Measurements from ENCODE around the gene XAB2.

Gene XAB2

DNA sequence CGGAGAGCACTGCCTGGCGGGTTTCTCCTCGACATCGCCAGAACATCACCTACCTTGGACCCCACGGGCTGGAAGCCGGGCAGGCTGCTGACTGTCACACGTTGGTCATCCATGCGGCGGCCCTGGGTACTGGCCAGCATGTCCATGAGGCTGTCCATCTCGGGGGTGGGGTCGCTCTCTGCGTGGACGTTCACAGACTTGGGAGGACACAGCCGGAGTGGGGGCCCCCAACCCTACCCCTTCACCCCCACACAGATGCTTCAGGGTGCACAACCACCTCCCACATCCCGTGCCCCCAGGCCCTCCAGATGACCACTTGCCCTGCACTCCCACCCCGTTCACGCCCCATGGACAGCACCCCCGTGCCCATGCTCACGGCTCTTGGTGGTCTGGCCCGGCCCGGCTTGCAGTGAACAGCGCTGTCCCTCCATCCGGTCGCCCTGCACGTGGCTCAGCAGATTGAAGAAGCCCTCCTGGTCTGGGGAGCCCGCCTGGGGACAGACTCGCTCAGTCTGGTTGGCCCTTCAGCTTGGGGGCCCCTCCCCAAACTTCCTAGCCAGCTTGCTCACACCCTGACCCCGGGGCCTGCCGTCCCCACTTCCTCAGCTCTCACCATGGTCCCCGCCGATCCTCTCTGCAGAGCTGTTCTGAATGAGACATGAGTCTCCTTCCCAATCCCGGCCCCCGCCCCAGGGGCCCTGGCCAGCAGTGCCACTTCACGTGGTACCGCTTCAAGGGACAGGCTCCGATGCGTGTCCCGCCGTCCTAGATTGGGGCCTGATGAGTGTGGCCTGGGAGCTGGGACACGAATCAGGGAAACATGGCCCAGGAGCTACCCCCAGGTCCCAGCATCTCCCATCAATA, 3.2 kb upstream of the XAB2 start:
- Histone ChIP-seq H3K36me3 (ENCODE audit: control insufficient read depth, insufficient read depth, low read length) (peaks cover 3% of the 10 kb centered on the region; the same call in 1 of the 2 replicates), H3K27ac (ENCODE audit: low read length) (no peak overlapping the region), H3K4me1 (ENCODE audit: control insufficient read depth, insufficient read depth, low read length) (peaks cover 2% of the 10 kb centered on the region), H3K27me3 (ENCODE audit: control insufficient read depth, insufficient read depth, low read length) (no peaks in the 10 kb centered on the region; the same call in none of the 2 replicates), H3K9me3 (ENCODE audit: control insufficient read depth, insufficient read depth, low read length) (no peaks in the 10 kb centered on the region), H3K4me3 (ENCODE audit: low read length) (no peak overlapping the region)
- WGBS (ENCODE audit: insufficient coverage, insufficient read length): no CpG with 5 or more reads among the region's 40 CpGs
- no peak for DNase-seq (ENCODE audit: low read depth, low spot score)

DNA sequence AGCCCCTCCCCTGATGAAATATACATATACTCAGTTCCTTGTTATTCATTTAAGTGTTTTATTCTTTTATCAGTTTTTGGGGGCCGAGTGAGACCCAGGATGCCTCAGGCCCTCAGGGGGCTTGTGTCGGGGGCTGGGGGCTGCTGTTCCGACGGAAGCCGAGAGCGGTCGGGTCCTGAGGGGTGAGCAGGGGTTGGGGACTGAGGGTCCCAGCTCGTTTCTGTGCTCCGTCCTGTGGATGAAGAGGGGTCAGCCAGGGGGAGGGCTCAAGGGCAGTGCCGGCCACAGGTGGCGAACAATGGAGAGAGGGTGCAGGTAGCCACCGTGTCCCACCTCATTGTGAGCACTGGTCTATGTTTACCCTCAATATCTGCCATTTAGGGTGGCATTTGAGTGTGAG, 2.2 kb upstream of the XAB2 start:
- no peak for DNase-seq (ENCODE audit: low read depth, low spot score)
- WGBS (ENCODE audit: insufficient coverage, insufficient read length): no CpG with 5 or more reads among the region's 12 CpGs
- peaks cover under 1% of the 10 kb centered on the region for H3K4me1 ChIP-seq (ENCODE audit: control insufficient read depth, insufficient read depth, low read length)
- no peaks in the 10 kb centered on the region; the same call in none of the 2 replicates for H3K27me3 ChIP-seq (ENCODE audit: control insufficient read depth, insufficient read depth, low read length)
- peaks cover 3% of the 10 kb centered on the region; the same call in 1 of the 2 replicates for H3K36me3 ChIP-seq (ENCODE audit: control insufficient read depth, insufficient read depth, low read length)
- no peak overlapping the region for H3K4me3 ChIP-seq (ENCODE audit: low read length)
- H3K9me3 ChIP-seq (ENCODE audit: control insufficient read depth, insufficient read depth, low read length): no peaks in the 10 kb centered on the region
- no peak overlapping the region for H3K27ac ChIP-seq (ENCODE audit: low read length)

DNA sequence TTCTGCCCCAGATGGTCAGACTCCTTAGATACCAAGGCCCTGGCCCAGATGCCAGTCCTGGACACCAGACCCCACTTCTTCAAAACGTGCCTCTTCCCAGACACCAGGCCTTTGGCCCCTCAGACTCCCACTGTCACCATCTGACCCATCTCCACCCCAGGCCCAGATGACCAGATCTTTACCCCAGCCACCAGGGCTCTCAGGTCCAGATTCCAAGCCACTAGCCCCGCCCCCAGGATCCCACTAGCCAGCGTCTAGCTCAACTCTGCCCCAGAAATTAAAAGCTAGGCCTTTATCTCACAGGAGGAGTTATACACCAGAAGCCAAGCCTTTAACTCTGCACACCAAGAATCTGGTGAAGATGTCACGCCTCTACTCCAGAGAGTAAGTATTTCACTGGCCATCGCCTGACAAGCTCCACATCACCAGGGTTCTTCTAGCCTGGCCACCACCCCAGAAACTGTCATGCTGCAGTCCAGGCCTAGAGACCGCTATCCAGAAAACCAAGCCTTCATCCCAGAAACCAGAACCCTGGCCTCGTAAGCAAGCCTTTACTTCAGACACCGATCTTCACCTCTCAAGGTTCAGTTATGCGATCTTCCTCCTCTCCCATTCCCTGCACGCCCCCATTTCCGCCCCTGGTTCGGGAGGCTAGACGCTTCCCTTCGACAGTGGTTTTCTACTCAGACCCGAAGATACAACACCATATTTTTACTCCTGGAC, 595 bp downstream of the XAB2 start:
- H3K4me3 ChIP-seq (ENCODE audit: low read length): peak overlapping the region; percentile 89
- H3K27ac ChIP-seq (ENCODE audit: low read length): no peak overlapping the region
- no peaks in the 10 kb centered on the region; the same call in 1 of the 2 replicates for H3K4me1 ChIP-seq (ENCODE audit: control insufficient read depth, insufficient read depth, low read length)
- no CpG with 5 or more reads among the region's 15 CpGs for WGBS (ENCODE audit: insufficient coverage, insufficient read length)
- DNase-seq (ENCODE audit: low read depth, low spot score): no peak
- H3K27me3 ChIP-seq (ENCODE audit: control insufficient read depth, insufficient read depth, low read length): no peaks in the 10 kb centered on the region; the same call in 1 of the 2 replicates
- H3K36me3 ChIP-seq (ENCODE audit: control insufficient read depth, insufficient read depth, low read length): peaks cover 18% of the 10 kb centered on the region; the same call in 1 of the 2 replicates
- no peaks in the 10 kb centered on the region for H3K9me3 ChIP-seq (ENCODE audit: control insufficient read depth, insufficient read depth, low read length)

DNA sequence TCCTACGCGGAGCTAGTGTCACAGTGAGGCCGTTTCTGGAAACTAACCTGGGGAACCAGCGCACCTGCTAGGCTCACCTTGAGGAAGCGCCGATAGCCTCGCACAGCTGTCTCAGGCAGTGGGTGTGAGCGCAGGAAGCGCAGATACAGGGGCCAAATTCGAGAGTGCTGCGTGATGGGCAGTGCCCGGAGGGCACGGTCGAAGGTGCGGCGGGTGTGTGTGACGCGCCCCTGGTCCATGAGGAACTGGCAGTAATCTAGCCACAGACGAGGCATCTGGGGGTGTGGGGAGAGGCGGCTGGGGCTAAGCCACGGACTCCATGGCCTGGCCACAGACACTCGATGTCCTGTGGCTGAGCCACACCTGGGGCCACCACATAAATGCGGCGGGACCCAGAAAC, 2.2 kb downstream of the XAB2 start:
- no CpG with 5 or more reads among the region's 24 CpGs for WGBS (ENCODE audit: insufficient coverage, insufficient read length)
- Histone ChIP-seq H3K27ac (ENCODE audit: low read length) (no peak overlapping the region), H3K4me1 (ENCODE audit: control insufficient read depth, insufficient read depth, low read length) (no peaks in the 10 kb centered on the region), H3K4me3 (ENCODE audit: low read length) (no peak overlapping the region), H3K9me3 (ENCODE audit: control insufficient read depth, insufficient read depth, low read length) (no peaks in the 10 kb centered on the region), H3K27me3 (ENCODE audit: control insufficient read depth, insufficient read depth, low read length) (no peaks in the 10 kb centered on the region), H3K36me3 (ENCODE audit: control insufficient read depth, insufficient read depth, low read length) (peaks cover 29% of the 10 kb centered on the region)
- no peak for DNase-seq (ENCODE audit: low read depth, low spot score)

DNA sequence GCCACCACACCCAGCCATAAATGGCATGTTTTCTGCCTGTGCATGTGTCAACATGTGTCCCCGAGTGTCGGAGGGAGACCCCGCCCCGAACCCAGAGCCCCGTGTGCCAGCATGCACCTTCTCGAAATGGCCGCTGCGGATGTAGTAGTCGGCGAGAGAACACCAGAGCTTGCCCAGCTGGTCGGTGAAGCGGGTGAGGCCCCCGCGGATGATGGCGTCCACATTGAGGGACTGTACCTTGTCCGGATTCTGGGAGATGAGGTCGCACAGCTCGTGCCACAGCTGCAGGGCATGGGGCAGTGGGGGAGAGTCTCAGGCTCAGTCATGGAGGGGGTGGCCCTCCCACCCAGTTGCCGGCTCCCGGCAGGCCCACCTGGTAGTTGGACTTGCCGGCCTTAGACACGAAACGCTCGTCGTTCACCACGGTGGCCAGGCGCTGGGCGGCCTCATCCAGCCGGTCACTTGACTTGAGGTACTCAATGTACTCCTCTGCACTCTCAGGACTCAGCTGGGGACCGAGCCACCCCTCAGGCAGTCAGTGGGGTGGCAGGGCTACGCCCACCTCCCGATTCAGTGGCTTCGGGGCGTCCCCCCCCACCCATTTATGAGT, 3.5 kb downstream of the XAB2 start:
- DNase-seq (ENCODE audit: low read depth, low spot score): no peak
- WGBS (ENCODE audit: insufficient coverage, insufficient read length): no CpG with 5 or more reads among the region's 34 CpGs
- H3K9me3 ChIP-seq (ENCODE audit: control insufficient read depth, insufficient read depth, low read length): no peaks in the 10 kb centered on the region

DNA sequence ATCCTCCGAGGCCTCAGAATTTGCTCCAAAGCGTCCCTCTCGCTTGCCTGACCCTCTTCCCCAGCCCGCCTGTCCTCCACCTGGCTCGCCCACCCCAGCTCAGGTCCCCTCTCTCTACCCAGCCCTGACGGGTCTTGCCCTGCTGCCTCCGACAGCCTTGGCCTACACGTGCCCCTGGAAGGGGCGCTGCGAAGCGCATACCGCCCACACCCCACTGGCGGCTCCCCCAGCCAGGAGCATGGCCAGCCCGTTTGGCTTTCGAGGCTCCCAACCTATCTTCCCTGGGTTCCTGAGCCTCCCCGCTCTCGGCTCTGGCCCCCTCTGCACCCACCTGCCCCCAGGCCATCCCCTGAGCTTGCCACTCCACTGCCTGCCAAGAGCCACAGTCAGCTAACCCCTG, 4.5 kb downstream of the XAB2 start:
- Histone ChIP-seq H3K4me3 (ENCODE audit: low read length) (no peak overlapping the region), H3K9me3 (ENCODE audit: control insufficient read depth, insufficient read depth, low read length) (no peaks in the 10 kb centered on the region), H3K27me3 (ENCODE audit: control insufficient read depth, insufficient read depth, low read length) (no peaks in the 10 kb centered on the region), H3K4me1 (ENCODE audit: control insufficient read depth, insufficient read depth, low read length) (no peaks in the 10 kb centered on the region), H3K27ac (ENCODE audit: low read length) (no peak overlapping the region), H3K36me3 (ENCODE audit: control insufficient read depth, insufficient read depth, low read length) (peaks cover 46% of the 10 kb centered on the region)
- DNase-seq (ENCODE audit: low read depth, low spot score): no peak
- WGBS (ENCODE audit: insufficient coverage, insufficient read length): no CpG with 5 or more reads among the region's 17 CpGs

More for the DNA sequence above, 3.5 kb downstream of the XAB2 start:
- H3K27ac ChIP-seq (ENCODE audit: low read length): no peak overlapping the region
- peaks cover 37% of the 10 kb centered on the region for H3K36me3 ChIP-seq (ENCODE audit: control insufficient read depth, insufficient read depth, low read length)
- H3K27me3 ChIP-seq (ENCODE audit: control insufficient read depth, insufficient read depth, low read length): no peaks in the 10 kb centered on the region
- no peak overlapping the region for H3K4me3 ChIP-seq (ENCODE audit: low read length)
- no peaks in the 10 kb centered on the region for H3K4me1 ChIP-seq (ENCODE audit: control insufficient read depth, insufficient read depth, low read length)

DNA sequence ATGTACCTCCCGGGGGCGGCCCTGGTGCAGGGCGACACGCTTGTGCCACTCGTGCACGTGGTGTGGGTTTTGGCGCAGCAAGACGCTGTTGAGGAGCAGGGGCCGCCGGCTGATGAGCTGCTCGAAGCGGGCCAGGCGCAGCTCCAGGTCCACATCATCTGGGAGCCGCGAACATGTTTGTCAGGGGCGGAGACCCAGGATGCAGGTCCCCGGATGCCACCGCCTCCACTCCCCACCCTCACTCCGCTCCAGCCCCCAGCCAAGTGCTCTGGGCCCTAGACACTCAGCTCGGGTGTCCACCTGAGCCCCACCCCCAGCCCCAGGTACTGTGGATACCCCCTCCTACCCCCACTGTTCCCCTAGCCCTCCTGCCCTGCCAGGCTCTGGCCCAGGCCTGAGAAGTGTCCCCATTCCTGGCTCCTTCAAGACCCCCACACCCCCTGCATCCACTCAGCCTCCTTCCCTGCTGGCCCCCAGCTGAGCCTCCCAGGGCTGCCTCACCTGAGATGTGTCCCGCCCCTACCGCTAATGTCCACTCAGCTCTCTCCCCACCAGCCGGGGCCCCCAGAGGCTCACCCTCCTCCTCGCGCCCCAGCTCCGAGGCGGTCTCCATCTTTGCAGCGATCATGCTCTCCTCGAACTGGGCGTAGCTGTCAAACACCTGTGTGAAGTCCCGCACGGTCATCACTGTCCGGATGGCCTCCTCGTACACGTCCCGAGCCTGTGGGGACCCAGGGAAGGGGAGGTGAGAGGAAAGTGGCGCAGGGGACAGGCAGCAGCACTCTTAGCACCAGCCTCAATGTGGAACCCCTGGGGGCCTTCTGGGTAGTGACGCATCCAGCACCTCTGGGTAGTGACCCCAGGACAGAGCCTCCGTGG, 5.4 kb downstream of the XAB2 start:
- Histone ChIP-seq H3K36me3 (ENCODE audit: control insufficient read depth, insufficient read depth, low read length) (peaks cover 51% of the 10 kb centered on the region), H3K9me3 (ENCODE audit: control insufficient read depth, insufficient read depth, low read length) (no peaks in the 10 kb centered on the region), H3K27me3 (ENCODE audit: control insufficient read depth, insufficient read depth, low read length) (no peaks in the 10 kb centered on the region), H3K27ac (ENCODE audit: low read length) (no peak overlapping the region), H3K4me3 (ENCODE audit: low read length) (no peak overlapping the region), H3K4me1 (ENCODE audit: control insufficient read depth, insufficient read depth, low read length) (no peaks in the 10 kb centered on the region)
- DNase-seq (ENCODE audit: low read depth, low spot score): no peak
- no CpG with 5 or more reads among the region's 39 CpGs for WGBS (ENCODE audit: insufficient coverage, insufficient read length)

DNA sequence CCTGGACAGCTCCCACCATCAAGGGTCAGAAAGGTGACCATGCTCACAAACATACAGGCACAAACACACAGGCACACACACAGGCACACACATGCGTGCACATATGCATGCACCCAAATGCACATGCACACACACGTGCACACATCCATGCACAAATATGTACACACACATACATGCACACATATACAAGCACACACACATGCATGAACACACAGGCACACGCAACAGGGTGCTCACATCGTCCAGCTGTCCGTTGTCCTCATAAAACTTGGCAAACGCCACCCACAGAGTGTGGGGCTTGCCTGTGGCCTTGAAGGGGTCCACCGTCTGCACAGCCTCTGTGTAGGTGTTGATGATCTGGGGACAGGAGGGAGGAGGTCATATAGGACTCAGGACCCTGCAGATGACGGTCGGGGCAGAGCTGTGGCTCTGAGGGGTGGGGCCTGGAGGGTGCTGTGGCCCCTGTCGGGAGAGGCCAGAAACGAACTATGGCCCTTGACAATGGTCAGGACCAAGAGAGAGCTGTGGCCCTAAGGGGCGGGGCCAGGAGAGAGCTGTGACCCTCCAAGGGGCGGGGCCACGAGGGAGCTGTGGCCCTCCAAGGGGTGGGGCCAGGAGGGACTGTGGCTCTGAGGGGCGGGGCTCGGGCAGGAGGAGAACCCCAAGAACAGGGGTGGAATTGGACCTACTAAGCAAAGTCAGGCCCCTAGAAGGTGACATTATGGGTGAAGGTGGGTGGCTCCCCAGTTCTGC, 6.2 kb downstream of the XAB2 start:
- peaks cover 51% of the 10 kb centered on the region for H3K36me3 ChIP-seq (ENCODE audit: control insufficient read depth, insufficient read depth, low read length)
- H3K4me1 ChIP-seq (ENCODE audit: control insufficient read depth, insufficient read depth, low read length): no peaks in the 10 kb centered on the region
- no CpG with 5 or more reads among the region's 16 CpGs for WGBS (ENCODE audit: insufficient coverage, insufficient read length)
- H3K27me3 ChIP-seq (ENCODE audit: control insufficient read depth, insufficient read depth, low read length): no peaks in the 10 kb centered on the region
- no peak overlapping the region for H3K4me3 ChIP-seq (ENCODE audit: low read length)
- DNase-seq (ENCODE audit: low read depth, low spot score): no peak
- no peak overlapping the region for H3K27ac ChIP-seq (ENCODE audit: low read length)
- H3K9me3 ChIP-seq (ENCODE audit: control insufficient read depth, insufficient read depth, low read length): no peaks in the 10 kb centered on the region

DNA sequence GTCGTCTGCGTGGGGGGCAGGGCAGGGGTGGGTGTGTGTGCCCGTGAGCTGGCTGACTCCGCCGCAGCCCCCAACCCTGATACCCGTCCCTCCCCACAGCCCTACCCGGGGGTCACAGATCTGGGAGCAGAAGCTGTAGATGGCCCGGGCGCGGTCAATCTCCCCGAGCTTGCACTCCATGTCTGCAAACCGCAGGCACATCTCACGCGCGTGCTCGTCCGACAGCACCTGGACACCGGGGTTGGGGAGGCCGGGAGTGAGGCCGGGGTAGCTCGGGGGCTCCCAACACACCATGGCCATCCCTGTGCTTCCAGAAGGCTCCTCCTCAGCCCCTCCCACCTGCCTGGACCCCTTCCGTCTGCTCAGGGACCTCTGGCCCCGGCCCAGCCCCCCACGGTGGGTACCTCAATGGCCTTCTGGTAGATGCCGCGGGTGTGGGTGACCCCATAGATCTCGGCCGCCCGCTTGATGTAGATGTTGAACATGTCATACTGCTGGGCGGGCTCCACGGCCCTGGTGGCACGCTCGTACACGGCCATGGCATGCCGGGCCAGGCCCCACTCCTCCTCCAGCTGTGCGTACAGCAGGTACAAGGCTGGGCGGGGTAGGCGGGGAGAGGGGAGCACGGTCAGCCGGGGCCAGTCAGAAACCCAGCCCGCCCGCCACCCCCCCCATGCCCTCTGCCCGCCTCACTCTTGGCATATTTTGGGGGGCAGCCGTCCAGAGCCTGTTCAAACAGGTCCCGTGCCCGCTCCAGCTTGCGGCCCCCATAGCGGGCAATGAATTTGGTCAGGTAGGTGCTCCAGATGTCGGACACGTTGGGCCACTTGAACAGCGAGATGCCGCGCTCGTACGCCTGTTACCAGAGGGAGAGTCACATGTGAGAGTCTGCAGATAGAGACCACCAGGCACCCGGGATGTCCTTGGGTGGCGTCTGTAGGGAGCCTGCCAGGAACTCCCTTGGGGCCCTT, 8.6 kb downstream of the XAB2 start:
- no peaks in the 10 kb centered on the region for H3K4me1 ChIP-seq (ENCODE audit: control insufficient read depth, insufficient read depth, low read length)
- WGBS (ENCODE audit: insufficient coverage, insufficient read length): no CpG with 5 or more reads among the region's 57 CpGs
- no peak overlapping the region for H3K4me3 ChIP-seq (ENCODE audit: low read length)
- no peak overlapping the region for H3K27ac ChIP-seq (ENCODE audit: low read length)
- no peaks in the 10 kb centered on the region for H3K27me3 ChIP-seq (ENCODE audit: control insufficient read depth, insufficient read depth, low read length)
- no peak for DNase-seq (ENCODE audit: low read depth, low spot score)
- H3K36me3 ChIP-seq (ENCODE audit: control insufficient read depth, insufficient read depth, low read length): peaks cover 57% of the 10 kb centered on the region
- H3K9me3 ChIP-seq (ENCODE audit: control insufficient read depth, insufficient read depth, low read length): no peaks in the 10 kb centered on the region
